ENCODE results near the gene FGGY. TPM values are rescaled to one million over a fixed set of nuclear protein-coding genes. Genes with fewer than 3 reads are reported as not detected.

Gene FGGY
- total RNA-seq, 1 experiment from 2014 or later = 12.0 TPM

GRCh38 chr1:59307591-59307990, 10.7 kb downstream of the FGGY start:
- ChIA-PET CTCF (no interaction called here), POLR2A (no interaction called here)
- ATAC-seq = no peak
- Mint-ChIP-seq H3K4me1 (peaks cover 33% of the 10 kb centered on the region), H3K36me3 (peaks cover 25% of the 10 kb centered on the region), H3K4me3 (no peak overlapping the region), H3K27ac (no peak overlapping the region), H3K27me3 (ENCODE audit: low read depth) (no peaks in the 10 kb centered on the region), H3K9me3 (peaks cover 38% of the 10 kb centered on the region)
- TF ChIP-seq MLX (CRISPR knock-in tag; IDR thresholded peaks at IDR 0.05) (no peak), ZNF263 (CRISPR knock-in tag; IDR thresholded peaks at IDR 0.05; ENCODE audit: low read depth) (no peak), ZNF138 (CRISPR knock-in tag; conservative IDR thresholded peaks at IDR 0.05) (no peak), IRF1 (CRISPR knock-in tag; IDR thresholded peaks at IDR 0.05) (no peak), NFATC4 (CRISPR knock-in tag; IDR thresholded peaks at IDR 0.05) (no peak), ZNF281 (CRISPR knock-in tag; IDR thresholded peaks at IDR 0.05) (no peak), USF1 (CRISPR knock-in tag; IDR thresholded peaks at IDR 0.05) (no peak), GRHL2 (CRISPR knock-in tag; IDR thresholded peaks at IDR 0.05; ENCODE audit: insufficient replicate concordance, severe bottlenecking) (no peak), NFYB (CRISPR knock-in tag; conservative IDR thresholded peaks at IDR 0.05; ENCODE audit: low read depth) (no peak), RELA (CRISPR knock-in tag; IDR thresholded peaks at IDR 0.05; ENCODE audit: borderline replicate concordance) (no peak), TCF7 (CRISPR knock-in tag; IDR thresholded peaks at IDR 0.05; ENCODE audit: low read depth) (no peak), ZBTB43 (CRISPR knock-in tag; IDR thresholded peaks at IDR 0.05) (no peak), CTCF (IDR thresholded peaks at IDR 0.05) (no peak), SMAD4 (CRISPR knock-in tag; IDR thresholded peaks at IDR 0.05) (no peak), TP53 (CRISPR knock-in tag; IDR thresholded peaks at IDR 0.05) (no peak), GABPB1 (CRISPR knock-in tag; IDR thresholded peaks at IDR 0.05) (no peak), ZNF416 (CRISPR knock-in tag; IDR thresholded peaks at IDR 0.05) (no peak)
- DNase-seq (ENCODE audit: low spot score) = no peak

GRCh38 chr1:59308839-59309238, 11.9 kb downstream of the FGGY start:
- H3K4me3 Mint-ChIP-seq = no peak overlapping the region
- TF ChIP-seq ZNF263 (CRISPR knock-in tag; IDR thresholded peaks at IDR 0.05; ENCODE audit: low read depth) = no peak
- no peak for TF ChIP-seq GRHL2 (CRISPR knock-in tag; IDR thresholded peaks at IDR 0.05; ENCODE audit: insufficient replicate concordance, severe bottlenecking)
- TF ChIP-seq SP1 (CRISPR knock-in tag; conservative IDR thresholded peaks at IDR 0.05) = no peak
- TF ChIP-seq E2F4 (CRISPR knock-in tag; IDR thresholded peaks at IDR 0.05; ENCODE audit: borderline replicate concordance, low read depth) = no peak
- TF ChIP-seq USF1 (CRISPR knock-in tag; IDR thresholded peaks at IDR 0.05) = no peak
- no peak for TF ChIP-seq TEAD4 (CRISPR knock-in tag; IDR thresholded peaks at IDR 0.05)
- TF ChIP-seq NFE2L1 (CRISPR knock-in tag; IDR thresholded peaks at IDR 0.05) = no peak
- no peak for TF ChIP-seq RORB (CRISPR knock-in tag; IDR thresholded peaks at IDR 0.05)
- no peak for TF ChIP-seq ZNF121 (CRISPR knock-in tag; IDR thresholded peaks at IDR 0.05)
- peaks cover 44% of the 10 kb centered on the region for H3K9me3 Mint-ChIP-seq
- peaks cover 20% of the 10 kb centered on the region for H3K36me3 Mint-ChIP-seq
- H3K27ac Mint-ChIP-seq = no peak overlapping the region
- CTCF ChIA-PET = interaction anchor here (1.0 kb wide), 1 partner anchor 19 kb away, joined by 3 read pairs; no protein-coding TSS in a partner anchor
- no peaks in the 10 kb centered on the region for H3K27me3 Mint-ChIP-seq (ENCODE audit: low read depth)
- POLR2A ChIA-PET = no interaction called here
- peaks cover 33% of the 10 kb centered on the region for H3K4me1 Mint-ChIP-seq
- DNase-seq (ENCODE audit: low spot score) (no peak), ATAC-seq (no peak)

All from WTC11 (cell line).